Lung (tissue), 12 donors: ENCODE data around the gene ELMOD1. TPM values are rescaled to one million over a fixed set of nuclear protein-coding genes. Genes with fewer than 3 reads are reported as not detected.
A peak's percentile ranks its signal among the peaks of the same experiment; 100 is the strongest.

ENCODE experiments used
- ATAC-seq: fragments of 200-7000 bp; cut with Tn5 transposase; one replicate; pipeline ENCODE4 v1.9.1; 2020; ENCODE audit warnings: moderate number of reproducible peaks; ENCODE audit not compliant: insufficient read depth, low FRiP score
- DNase-seq, 3 donors: peaks; one replicate each; pipeline ENCODE4 v3.0.0-alpha.2; 2013 to 2017
- H3K27ac ChIP-seq, 2 donors: one replicate each; pipeline ENCODE4 v1.5.1; 2013; ENCODE audit warnings: mild to moderate bottlenecking in 2 of 2, moderate library complexity in 2 of 2, control low read depth in 1 of 2, inconsistent platforms in 1 of 2, low read depth in 1 of 2, low read length in 1 of 2
- H3K27me3 ChIP-seq, 3 donors: one replicate each; pipeline ENCODE4 v1.5.1; 2013; ENCODE audit warnings: low read length in 2 of 3; ENCODE audit not compliant: control insufficient read depth in 3 of 3, insufficient read depth in 3 of 3
- H3K36me3 ChIP-seq, 4 donors: one replicate each; pipeline ENCODE4 v1.5.1; 2013; ENCODE audit warnings: low read length in 4 of 4, mild to moderate bottlenecking in 1 of 4, moderate library complexity in 1 of 4; ENCODE audit not compliant: control insufficient read depth in 4 of 4, insufficient read depth in 4 of 4
- H3K4me1 ChIP-seq, 5 donors: one replicate each; pipeline ENCODE4 v1.5.1; 2013; ENCODE audit warnings: low read length in 5 of 5, mild to moderate bottlenecking in 2 of 5, moderate library complexity in 1 of 5; ENCODE audit not compliant: control insufficient read depth in 5 of 5, insufficient read depth in 5 of 5
- H3K4me3 ChIP-seq: one replicate; pipeline ENCODE4 v1.5.1; 2013; ENCODE audit warnings: mild to moderate bottlenecking, control low read depth, moderate library complexity
- H3K9ac ChIP-seq, 2 donors: one replicate each; pipeline ENCODE4 v1.5.1; 2013; ENCODE audit warnings: low read length in 2 of 2, control low read depth in 1 of 2; ENCODE audit not compliant: insufficient read depth in 1 of 2
- H3K9me3 ChIP-seq, 4 donors: one replicate each; pipeline ENCODE4 v1.5.1; 2013; ENCODE audit warnings: low read length in 3 of 4, mild to moderate bottlenecking in 1 of 4, moderate library complexity in 1 of 4; ENCODE audit not compliant: control insufficient read depth in 4 of 4, insufficient read depth in 3 of 4
- WGBS, 2 donors: extraction: QIAGEN DNeasy Blood & Tissue Kit; methylation state at CpG; one replicate each; pipeline ENCODE4 v1.1.7; 2013; 5-methylcytosine and 5-hydroxymethylcytosine counted together
- polyA plus RNA-seq, 2 donors: library from polyadenylated mRNA; stranded (reverse); fragments of 200-250 nt; gene quantifications; one replicate each; pipeline ENCODE4 v1.2.1, GENCODE V29; 2013
- total RNA-seq, 2 donors: library from RNA; depleted of rRNA in 1 of 2; stranded (reverse); fragments of >200 nt in 1 of 2; gene quantifications; one replicate each; pipeline ENCODE4 v1.2.1, GENCODE V29; 2014 to 2021
- TF ChIP-seq, protein P1 (sequence below): IDR thresholded peaks from 2 replicates; pipeline ENCODE4 v1.5.1; 2012; ENCODE audit warnings: mild to moderate bottlenecking; ENCODE audit errors: control extremely low read depth, extremely low read depth
- donor health status: control.
- donor health status: control.
- donor health status: Bipolar disorder and iron deficiency.
- donor health status: healthy.
- donor health status: DM: yes; HTN: yes; CAD: no.

The ELMOD1 gene
- total and polyA plus RNA-seq, 4 donors = 0.19 to 1.9 (median 0.82) TPM

DNA sequence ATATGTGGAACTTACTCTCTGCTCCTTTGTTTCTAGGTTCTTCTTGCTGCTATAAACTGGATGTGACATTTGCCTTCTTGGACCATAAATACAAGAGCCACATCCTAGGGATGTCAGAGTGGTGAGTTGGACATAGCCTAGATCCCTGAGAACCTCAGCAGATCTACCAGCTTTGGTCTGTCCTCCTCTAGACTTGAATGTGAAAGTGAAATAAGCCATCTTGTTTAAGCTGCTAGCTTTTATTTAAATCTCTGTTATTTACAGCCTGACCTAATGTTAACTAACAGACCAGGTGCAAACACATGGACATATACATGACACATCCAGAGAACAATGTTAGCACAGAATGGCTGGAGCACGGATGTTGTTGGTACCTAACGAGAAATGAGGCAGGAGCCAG, 85.0 kb downstream of the ELMOD1 start:
- no peaks in the 10 kb centered on the region for H3K27me3 ChIP-seq
- no peak for ATAC-seq
- 70 to 92% methylated on average over 2 of the region's 2 CpGs for WGBS, 2 donors

DNA sequence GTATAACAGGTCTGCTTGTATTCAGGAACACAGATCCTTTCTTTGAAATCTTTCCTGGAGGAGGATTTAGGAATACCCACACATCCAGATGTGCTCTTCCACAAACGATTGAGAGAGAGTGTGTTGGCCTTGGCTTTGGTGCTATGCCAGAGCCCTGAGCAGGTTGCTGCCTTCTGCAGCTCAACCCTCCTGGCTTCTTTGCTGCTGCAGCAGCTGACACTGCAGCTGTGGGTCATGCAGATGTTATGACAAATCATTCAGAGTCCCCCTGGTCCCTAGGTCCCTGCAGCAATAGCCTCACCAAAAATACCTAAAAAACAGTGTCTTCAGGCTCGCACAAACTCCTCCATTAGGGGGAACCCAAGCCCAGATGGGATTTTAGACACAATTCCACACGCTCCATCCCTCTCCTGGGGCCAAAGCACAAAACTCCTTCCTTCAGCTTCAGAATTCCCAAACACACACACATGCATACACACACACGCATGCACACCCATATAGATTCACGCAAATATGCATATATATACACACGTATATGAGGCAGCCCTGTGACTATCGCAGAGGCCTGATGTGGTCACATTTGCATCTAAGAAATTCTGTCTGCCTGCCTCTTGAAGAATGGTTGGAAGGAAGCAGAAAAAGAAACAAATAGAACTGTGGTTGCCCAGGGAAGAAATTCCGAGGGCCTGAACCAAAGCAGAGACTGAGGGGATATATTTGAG, 85.5 kb downstream of the ELMOD1 start:
- Histone ChIP-seq H3K27ac (no peak overlapping the region), H3K4me3 (no peak overlapping the region), H3K9me3 (peaks cover 0 to 2% (median 0%) of the 10 kb centered on the region in 4 donors), H3K4me1 (peaks cover 0 to 4% (median 0%) of the 10 kb centered on the region in 5 donors), H3K36me3 (no peaks in the 10 kb centered on the region), H3K9ac (no peak overlapping the region), H3K27me3 (no peaks in the 10 kb centered on the region)
- TF ChIP-seq, protein P1, sequence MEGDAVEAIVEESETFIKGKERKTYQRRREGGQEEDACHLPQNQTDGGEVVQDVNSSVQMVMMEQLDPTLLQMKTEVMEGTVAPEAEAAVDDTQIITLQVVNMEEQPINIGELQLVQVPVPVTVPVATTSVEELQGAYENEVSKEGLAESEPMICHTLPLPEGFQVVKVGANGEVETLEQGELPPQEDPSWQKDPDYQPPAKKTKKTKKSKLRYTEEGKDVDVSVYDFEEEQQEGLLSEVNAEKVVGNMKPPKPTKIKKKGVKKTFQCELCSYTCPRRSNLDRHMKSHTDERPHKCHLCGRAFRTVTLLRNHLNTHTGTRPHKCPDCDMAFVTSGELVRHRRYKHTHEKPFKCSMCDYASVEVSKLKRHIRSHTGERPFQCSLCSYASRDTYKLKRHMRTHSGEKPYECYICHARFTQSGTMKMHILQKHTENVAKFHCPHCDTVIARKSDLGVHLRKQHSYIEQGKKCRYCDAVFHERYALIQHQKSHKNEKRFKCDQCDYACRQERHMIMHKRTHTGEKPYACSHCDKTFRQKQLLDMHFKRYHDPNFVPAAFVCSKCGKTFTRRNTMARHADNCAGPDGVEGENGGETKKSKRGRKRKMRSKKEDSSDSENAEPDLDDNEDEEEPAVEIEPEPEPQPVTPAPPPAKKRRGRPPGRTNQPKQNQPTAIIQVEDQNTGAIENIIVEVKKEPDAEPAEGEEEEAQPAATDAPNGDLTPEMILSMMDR = no peak
- DNase-seq = no peak
- ATAC-seq = no peak
- WGBS, 2 donors = 83 to 90% methylated on average over 8 of the region's 8 CpGs

More for the DNA sequence above, 85.0 kb downstream of the ELMOD1 start:
- DNase-seq = no peak
- H3K9ac ChIP-seq = no peak overlapping the region
- H3K9me3 ChIP-seq = peaks cover 0 to 2% (median 0%) of the 10 kb centered on the region in 4 donors
- H3K27ac ChIP-seq = no peak overlapping the region
- H3K4me3 ChIP-seq = no peak overlapping the region
- TF ChIP-seq, protein P1 = no peak
- H3K36me3 ChIP-seq = no peaks in the 10 kb centered on the region
- H3K4me1 ChIP-seq = peaks cover 0 to 4% (median 0%) of the 10 kb centered on the region in 5 donors

DNA sequence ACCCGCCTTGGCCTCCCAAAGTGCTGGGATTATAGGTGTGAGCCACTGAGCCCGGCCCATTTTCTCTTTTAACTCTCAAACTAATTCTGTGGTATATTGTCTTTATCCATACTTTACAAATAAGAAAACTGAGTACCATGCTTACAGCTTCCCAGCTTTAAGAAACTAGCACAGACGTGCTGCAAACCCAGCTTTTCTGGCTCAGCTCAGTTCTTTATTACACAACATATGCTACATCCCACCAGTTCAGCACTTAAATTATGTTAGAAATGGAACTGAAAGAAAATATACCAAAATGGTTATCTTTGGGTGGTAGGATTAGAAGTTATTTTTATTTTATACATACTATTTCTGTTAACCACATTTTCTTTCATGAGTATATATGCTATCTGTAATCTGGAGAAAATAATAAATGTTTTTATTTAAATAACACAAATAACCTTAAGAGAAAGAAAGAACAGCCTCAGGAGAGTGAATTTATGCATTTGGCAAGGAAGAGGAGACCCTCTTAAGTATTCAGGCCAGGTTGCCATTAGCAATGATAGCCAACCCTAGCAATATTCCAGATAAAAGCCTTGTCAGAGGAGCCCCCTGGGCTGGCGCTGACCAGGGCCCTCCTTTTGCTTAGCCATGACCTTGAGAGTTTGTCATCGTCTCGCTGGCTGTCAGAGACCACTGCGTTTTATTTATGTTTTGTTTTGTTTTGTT, 87.1 kb downstream of the ELMOD1 start:
- DNase-seq = peak in 1 of 3 donors; percentile 30
- Histone ChIP-seq H3K36me3 (no peaks in the 10 kb centered on the region), H3K27me3 (no peaks in the 10 kb centered on the region), H3K9me3 (peaks cover 0 to 2% (median 0%) of the 10 kb centered on the region in 4 donors), H3K9ac (no peak overlapping the region), H3K4me1 (peaks cover 0 to 4% (median 0%) of the 10 kb centered on the region in 5 donors), H3K27ac (no peak overlapping the region), H3K4me3 (no peak overlapping the region)
- ATAC-seq = no peak
- 80 to 85% methylated on average over 7 of the region's 7 CpGs for WGBS, 2 donors
- TF ChIP-seq, protein P1 = no peak
